22Rv1 (cell line): Measurements from ENCODE around the gene PRDX1.
"Not testable (repeated sequence)": the region's sequence is repeated elsewhere in the genome, so short reads cannot be mapped to it uniquely, and the experiment has no call there.

ENCODE experiments used
- CTCF ChIP-seq: fragments of 450-650 bp; IDR thresholded peaks from 2 replicates; pipeline ENCODE4 v1.5.1; 2017; ENCODE audit warnings: mild to moderate bottlenecking
- ZFX ChIP-seq: fragments of 450-650 bp; IDR thresholded peaks from 2 replicates; pipeline ENCODE4 v1.6.1; 2017; ENCODE audit warnings: antibody characterized with exemption, borderline replicate concordance

- not testable (repeated sequence) for TF ChIP-seq CTCF, ZFX
These were observed 8.0 kb downstream of the PRDX1 start for GRCh38 chr1:45513532-45514260.
